Effector CD4-positive, alpha-beta T cell (primary cell): ENCODE data around the gene DNAAF1.

Source experiments
- DNase-seq: peaks from one replicate; pipeline ENCODE4 v3.0.0-alpha.2; 2020

The DNAAF1 gene

DNA sequence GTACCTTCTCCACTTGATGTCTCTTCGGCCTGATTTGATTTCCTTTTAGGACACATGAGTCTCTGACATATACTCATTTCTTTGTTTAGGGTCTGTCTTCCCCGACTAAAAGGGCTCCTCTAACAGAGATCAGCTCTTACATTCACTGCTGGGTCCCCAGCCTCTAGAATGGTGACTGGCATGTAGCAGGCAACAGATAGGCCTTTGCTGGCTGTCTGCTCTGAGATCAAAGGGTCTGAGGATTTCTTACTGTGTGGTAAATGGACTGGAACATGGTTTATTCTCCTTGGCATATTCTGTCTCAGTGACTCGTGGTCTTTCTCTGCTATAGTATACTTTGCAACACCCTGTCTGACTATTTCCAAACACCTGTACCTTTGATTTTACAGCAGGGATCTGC lies 16.7 kb downstream of the DNAAF1 start:
- DNase-seq = no peak

DNA sequence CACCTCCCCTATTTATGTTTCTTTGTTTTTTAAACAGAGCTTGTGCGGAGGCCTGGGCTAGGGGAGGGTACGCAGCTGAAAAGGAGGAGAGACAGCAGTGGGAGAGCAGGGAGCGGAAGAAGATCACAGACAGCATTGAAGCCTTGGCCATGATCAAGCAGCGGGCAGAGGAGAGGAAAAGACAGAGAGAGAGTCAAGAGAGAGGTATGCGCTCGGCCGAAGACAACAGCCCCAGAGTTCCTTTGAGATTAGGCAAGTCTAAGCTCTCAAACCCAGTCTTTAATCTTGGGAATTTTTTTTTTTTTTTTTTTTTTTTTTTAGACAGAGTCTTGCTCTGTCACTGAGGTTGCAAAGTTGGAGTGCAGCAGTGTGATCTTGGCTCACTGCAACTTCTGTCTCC lies 20.6 kb downstream of the DNAAF1 start:
- no peak for DNase-seq

DNA sequence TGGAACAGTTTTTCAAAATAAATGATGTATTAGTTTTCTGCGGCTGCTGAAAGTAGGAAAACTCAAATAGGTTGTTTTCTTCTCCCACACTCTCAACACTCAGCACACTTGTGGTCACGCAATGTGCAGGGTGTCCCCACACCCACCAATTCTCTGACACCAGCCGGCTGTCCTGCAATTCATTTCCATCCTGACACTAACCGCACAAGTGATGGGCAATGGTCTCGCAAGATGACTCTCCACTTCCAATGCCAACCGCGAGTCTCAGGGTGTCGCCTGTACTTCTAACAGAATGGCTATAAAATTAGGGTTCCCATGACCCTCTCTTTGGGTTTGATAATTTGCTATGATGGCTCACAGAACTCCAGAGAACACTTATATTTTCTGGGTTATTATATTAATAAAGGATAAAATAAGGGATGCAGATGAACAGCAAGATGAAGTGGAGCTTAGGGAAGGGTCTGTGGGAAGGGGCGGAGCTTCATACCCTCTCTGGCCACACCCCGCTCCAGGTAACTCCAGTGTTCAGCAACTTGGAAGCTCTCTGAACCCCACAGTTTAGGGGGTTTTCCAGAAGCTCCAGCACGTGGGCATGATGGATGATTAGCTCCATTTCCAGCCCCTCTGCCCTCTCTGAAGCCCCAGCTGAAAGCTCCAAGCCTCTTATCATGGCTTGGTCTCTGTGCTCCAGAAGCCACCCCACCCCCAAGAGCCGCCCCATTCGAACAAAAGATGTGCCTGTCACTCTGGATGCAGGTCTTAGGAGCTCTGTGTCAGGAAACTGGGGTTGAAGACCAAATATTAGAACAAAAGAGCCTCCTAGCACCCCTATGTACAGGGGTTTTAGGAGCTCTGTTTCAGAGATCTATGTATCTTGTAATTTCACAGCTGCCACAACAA lies 21.9 kb downstream of the DNAAF1 start:
- no peak for DNase-seq

DNA sequence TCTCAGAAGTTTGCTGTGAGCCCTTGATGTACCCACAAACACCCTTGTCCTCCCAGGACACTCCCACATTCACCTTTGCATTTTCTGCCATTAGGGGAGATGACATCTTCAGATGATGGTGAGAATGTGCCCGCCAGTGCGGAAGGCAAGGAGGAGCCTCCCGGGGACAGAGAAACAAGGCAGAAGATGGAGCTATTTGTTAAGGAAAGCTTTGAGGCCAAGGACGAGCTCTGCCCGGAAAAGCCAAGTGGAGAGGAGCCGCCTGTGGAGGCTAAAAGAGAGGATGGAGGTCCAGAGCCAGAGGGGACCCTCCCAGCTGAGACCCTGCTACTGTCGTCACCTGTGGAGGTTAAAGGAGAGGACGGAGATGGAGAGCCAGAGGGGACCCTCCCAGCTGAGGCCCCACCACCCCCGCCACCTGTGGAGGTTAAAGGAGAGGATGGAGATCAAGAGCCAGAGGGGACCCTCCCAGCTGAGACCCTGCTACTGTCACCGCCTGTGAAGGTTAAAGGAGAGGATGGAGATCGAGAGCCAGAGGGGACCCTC lies 24.7 kb downstream of the DNAAF1 start:
- no peak for DNase-seq

DNA sequence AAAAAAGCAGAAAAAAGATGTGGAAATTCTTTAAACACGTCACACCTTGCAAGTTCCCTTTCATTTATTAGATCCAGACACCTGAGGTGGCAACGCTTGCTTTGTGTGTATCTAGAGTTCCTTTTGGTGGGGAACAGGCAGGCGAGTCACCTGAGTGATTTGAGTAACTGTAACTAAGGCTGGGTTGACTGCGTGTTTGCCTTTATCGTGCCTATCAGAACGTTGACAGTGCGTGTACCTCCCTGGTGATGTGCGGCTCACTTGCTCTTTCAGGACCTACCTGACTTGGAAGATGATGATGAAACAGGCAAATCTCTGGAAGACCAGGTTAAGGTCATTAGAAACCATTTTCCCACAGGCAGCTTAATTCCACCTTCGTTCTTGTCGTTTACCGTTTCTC lies 29.3 kb downstream of the DNAAF1 start:
- no peak for DNase-seq

DNA sequence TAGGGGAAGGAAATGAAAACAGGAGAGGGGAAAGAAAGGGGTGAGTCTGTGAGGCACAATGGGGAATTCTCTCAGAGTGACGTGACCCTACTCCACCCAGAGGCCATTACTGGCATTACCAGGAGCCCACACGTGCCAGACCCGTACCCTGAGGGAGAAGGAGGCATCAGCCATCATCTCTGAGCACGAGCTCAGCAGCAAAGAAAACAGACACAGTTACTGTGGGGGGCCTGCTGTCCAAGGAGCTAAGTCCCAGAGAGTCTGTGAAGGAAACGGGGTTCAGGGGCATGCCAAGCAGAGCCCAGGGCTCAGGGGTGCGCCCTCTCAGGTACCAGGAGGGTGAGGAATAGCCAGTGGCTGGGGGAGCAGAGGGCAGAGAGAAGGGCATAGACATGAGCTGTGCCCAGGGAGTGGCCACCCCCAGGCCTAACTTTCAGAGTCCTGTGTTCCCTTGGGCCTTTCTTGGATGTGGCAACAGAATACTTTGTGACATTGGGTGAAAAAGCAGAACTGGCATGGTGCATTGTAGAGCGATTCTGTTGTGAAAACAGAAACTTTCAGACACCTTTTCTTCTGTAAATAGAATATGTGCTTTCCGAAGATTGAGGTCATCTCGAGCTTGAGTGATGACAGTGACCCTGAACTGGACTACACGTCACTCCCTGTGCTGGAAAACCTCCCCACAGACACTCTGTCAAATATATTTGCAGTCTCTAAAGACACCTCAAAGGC lies 30.4 kb downstream of the DNAAF1 start:
- DNase-seq = peak; percentile 49

DNA sequence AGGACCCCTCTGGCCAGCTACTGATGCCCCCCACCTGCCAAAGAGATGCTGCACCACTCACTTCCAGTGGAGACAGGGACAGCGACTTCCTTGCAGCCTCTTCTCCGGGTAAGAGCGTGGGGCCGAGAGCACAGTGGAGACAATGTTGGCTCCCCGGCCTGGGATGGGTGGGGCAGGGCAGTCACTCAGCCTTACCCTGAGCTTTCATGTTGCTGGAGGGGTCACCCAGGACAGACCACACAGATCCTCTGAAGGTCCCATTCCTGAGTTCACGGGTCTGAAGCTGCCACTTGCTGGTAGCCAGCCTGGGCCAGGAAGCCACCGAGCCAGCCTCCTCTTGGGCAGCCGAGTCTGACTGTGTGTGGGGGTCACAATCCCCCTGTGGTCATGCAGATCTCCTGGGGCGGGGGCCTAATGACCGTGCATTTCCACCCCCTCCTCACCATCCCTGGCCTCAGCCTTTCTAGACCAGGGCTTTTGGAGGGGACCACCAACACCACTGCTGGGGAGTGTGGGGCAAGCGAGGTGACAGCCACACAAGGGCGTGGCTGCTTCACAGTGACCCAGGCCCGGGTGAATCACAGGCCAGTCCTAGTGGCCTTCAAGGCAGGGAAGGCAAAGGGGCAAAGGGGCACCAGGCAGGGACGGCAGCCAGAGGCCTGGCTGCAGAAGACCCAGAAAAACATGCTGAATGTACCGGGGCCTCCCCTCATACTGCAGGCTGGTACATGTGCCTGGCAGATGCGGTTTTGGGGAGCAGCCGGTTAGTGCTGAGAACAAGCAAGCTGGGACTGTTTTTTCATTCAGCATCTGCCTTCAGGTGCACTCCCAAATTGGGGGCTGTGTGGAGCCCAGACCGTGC lies 31.3 kb downstream of the DNAAF1 start:
- DNase-seq = no peak

DNA sequence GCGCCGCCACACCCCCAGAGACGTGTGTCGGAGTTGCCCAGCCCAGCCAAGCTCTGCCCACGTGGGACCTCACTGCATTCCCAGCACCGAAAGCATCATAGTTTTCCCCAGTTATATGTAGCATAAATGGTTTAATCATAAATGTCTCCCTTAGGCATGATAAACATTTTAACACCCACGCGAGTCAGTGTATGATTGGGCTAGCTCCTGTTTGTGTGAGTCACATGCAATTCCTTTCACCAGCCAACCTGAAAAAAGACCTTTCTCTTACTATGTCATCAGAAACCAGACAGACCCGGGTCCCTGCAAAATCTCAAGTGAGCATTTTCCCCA lies 32.6 kb downstream of the DNAAF1 start:
- no peak for DNase-seq

DNA sequence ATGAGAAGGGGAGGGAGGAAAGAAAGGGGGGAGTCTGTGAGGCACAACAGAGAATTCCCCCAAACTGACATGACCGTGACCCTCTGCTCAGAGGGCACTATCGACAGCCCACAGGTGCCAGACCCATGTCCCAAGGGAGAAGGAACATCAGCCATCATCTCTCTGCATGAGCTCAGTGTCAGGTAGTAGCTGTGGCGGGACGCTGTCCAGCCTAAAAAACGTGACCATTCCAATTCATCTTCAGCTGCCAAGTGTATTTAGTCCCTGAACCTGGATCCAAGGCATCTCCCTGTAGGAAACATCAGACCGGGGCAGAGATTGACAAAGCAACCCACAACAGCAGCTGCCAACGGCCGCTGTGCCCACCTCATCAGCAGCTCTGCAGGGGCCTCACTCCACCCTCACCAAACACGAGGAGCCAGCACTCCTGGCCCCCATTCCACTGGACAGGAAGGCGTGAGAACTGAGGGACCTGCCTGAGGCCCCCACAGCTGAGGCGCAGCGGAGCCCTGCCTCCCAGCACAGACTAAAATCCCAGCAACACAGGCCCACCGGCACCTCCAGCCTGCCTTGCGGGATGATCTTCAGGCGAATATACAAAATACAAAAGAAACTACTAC lies 33.1 kb downstream of the DNAAF1 start:
- no peak for DNase-seq

DNA sequence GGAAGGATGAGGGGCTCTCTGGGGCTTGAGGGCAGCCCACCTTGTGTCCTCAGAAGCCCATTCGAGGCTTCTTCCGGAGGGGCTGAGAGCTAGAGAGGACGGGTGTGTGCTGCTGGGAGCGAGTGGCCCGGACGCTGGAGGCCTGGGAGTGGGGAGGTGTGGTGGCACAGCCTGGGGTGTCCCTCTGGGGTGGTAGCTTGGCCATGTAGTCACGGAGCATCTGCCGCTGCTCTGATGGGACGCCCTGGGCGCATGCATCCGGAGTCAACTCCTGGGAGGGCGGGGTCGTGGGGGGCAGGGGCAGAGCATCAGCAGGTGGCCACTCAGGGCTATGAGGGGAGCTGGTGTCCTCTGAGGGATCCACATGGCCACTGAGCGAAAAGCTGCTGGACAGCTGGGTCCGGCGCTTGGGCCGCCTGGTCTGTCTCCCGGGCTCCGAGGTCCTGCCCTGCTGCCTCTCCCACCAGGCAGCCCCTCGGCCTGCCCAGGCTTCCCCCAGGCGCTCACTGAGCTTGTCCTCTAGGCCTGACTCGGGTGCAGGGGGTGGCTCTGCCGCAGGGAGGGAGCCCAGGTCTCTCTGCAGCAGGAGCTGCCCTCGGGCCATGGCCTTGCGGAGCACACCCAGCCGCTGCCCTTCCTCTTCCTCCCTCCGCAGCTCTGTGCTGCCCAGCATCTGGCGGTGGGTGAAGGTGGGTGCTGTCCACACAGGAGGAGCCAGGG lies 33.9 kb downstream of the DNAAF1 start:
- no peak for DNase-seq

DNA sequence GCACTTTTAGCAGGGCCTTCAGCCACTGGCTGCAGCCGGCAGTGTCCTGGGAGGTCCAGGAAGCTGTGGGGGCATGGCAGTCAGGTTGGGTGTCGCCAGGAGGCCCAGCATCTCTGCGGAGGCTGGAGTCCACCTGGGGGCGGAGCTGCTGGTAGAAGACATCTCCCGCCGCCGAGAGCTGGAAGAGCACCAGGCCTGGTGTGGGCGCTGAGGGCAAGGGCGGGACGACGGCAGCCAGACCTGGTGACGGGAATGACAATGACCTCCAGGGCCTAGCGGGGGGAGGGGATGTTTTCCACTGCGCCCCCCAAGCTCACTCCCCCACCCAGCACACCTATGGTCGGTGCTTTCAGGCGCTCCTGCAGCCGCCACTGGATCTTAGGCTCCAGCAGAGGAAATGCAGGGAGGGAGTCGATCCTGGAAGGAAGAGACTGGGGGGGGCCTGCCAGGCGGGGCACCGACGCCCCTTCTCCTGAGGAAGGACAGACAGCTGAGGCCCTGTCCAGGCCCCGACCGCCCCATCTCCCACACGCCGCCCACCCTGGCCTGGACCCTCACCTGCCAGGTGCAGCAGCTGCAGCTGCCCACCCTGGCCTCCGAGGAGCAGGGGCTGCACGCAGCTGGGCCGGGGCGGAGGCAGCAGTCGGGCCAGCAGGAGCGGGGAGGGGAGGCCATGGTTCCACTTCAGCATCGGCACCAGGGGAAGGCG lies 34.7 kb downstream of the DNAAF1 start:
- no peak for DNase-seq

DNA sequence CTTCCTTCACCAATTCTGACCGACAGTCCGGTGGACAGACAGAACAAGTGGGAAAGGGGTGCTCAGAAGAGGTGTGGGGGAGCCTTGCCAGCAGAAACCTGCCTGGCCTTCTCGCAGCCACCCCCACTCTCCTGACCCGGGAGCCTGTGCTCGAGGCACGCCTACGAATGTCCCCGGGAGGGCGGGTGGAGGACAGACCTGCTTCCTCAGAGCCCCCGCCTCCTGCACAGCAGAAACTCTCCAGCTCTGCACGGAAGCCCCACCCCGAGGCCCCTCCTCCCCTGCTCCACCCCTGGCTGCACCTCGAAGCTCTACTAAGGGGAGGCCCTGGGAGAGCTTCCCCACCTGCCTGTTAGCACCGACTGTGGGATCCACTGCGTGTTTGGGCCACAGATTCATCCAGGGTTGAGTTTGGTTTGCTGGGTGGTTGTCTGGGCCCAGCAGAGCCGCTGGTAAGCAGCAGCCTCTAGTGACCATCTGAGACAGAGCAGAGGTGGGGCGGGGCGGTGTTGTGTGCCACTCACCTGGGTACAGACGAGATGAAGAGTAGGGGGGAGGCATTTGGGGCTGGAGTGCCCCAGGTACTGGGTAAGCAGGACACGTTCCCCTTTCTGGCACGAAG lies 35.5 kb downstream of the DNAAF1 start:
- no peak for DNase-seq

DNA sequence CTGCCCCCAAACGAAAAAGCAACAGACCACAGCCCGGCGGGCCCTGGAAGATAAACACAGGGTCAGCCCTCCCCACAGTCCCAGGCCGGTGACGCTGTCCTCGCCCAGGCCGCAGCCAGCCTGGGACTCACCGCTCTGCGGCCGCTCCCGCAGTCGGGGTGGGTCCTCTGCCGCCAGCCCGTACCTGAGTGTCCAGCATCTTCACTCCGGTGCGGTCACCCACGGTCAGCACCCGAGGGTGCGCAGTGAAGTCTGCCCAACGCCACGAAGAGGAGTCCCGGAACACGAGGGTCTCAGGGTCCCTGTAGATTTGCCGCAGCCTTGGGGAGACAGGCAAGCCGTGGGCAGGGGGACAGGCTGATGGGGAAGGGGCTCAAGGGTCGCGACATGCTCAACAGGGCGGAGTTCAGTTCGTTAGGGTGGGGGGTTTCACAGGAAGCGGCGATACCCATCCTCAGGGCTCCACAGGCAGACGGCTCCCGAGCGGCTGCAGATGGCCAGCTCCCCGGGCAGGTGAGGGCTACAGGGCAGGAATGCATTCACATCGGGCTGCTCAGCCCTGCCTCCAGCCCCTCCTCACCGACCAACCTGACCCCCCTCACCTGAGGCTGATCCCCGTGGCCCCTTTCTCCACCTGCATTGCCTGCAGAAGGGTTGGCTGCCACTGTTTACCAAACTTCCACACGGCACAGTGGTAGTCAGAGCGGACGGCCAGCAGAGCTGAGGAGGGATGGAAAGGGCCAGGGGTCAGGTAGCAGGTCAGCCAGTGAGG lies 36.2 kb downstream of the DNAAF1 start:
- no peak for DNase-seq

DNA sequence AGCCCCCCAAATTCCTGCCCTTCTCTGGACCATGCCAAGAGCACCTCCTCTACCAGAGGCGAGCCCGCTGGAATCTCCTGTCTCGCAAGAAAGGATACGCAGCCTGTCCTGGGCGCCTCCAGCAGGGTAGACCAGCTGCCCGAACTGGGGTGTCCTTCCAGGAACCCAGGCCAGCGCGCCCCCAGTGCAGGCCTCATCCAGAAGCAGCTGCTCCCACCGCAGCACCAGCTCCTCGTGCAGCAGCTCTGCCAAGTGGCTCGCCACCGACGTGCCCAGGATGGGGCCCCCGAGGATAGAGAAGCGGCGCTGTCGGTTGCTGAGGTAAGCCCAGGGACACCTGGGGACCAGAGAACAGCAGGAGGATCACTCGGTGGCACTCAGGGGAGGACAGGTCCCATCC lies 37.0 kb downstream of the DNAAF1 start:
- DNase-seq = no peak

DNA sequence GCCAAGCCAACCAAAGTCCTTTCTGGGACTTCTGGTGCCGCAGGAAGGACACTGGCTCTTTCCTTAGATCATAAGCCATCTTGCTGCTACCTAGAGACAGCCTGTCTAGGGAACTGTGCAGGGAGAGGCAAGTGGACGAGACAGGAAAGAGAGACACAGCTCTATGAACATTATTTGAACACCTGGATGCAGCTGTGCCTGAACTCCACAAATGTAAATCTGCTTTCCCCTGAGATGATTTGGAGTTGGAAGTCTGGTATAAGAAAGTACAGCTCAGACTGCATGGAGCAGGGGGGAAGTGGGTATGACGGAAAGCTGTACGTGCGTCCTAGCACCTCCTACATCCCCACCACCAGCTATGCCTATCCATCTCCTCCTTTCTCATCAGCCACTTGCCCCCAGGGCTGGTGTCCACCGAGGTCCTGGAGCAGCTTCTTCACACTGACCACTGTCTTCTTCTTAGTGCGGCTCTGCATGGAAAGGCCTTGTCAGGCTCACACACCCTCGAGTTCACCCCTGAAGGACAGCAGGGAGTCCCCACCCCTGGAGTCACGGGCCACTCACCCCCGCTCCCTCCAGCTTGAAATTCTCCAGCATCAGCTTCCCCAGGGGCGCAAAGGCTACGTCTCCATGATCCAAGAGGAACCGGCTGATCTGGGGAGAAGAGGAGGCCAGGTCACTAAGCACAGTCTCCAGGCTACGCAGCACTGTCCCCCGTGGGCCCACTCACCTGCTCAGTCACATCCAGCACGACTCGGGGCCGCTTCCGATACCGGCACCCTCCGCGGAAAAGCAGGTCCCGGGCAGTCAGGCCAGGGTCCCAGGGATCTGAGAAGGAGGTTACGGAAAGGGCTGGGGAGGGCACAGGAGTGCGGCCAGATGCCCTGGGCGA lies 37.8 kb downstream of the DNAAF1 start:
- no peak for DNase-seq

DNA sequence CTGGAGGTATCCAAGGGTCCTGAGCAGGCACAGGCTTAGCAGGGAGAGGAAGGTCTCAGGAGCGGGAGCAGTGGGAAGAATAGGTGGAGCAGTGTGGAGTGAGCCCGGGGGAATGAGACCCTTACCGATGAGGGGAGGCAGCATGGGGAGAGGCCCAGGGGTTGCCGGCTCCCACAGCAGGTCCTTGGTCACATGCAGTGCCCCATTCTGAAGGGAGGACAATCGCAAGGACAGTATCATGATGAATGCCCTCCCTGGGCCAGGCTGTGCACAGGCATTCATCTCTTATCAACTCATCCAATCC lies 38.4 kb downstream of the DNAAF1 start:
- no peak for DNase-seq

DNA sequence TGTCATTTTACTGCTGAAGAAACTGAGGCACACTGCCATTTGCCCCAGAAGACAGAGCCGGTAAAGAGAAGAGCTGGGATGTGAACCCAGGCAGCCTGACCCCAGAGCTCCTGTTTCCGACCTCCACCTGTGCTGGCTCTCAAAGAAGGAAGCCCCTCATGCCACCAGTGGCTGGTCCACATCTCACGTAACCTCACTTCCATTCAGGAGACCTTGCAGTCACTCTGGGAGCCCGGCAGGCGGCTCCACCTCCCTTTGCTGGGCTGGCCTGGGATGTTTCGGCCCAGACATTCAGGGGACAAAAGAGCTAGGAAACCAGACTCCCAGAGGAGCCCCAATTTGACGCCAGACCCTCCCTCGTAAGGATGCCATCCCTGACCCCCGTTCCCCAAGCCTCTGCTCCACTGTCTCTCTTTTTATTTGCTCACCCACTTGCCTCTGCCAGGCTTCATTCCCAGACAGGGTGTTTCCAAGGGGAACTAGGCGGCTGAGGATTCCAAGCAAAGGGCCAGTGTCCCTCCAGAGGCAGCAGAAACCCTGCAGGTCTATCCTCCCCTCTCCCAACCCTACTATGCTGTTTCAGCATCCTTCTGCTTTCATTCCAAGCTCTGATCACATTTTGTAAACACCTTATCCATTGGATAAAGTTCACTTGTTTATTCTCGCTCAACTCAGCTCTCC lies 38.9 kb downstream of the DNAAF1 start:
- DNase-seq = no peak

DNA sequence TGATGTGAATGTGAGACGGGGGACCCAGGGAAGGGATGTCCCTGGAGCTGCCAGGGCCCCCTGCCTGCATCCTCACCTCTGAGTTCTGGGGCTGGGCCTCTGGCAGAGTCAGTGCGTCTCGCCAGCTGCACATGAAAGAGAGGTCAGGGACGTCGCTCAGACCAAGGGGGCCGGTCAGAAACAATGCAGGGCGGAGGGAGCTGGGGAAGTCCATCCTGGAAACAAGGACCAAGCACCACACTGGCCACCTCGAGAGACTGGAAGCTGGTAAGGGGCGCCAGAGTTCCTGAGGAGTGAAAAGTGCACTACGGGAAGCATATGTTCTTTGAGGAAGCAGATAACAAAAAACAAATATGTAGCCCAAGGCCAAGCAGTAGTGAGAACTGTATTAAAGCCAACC lies 39.7 kb downstream of the DNAAF1 start:
- DNase-seq = no peak
